ENCODE results near the gene HINT2.

DNA sequence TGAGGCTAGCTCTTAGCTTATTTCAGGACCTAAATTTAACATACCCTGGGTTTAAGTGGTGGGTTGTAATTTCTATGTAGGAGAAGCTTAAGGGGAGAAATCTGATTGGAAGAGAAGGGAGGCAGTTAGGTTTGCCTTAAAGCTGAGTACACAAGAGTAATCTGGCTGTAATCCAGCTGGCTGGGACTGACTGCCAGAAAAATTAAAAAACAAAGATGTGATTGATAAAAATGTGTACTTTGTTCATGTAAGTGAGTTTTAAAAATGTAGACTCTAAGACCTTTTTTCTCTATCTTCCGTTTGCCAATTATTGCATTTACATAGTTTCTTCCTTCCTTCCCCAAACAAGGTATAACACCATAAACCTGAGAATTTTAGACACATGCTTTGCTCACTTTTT lies 43.3 kb downstream of the HINT2 start:
- TF ChIP-seq, protein P1, sequence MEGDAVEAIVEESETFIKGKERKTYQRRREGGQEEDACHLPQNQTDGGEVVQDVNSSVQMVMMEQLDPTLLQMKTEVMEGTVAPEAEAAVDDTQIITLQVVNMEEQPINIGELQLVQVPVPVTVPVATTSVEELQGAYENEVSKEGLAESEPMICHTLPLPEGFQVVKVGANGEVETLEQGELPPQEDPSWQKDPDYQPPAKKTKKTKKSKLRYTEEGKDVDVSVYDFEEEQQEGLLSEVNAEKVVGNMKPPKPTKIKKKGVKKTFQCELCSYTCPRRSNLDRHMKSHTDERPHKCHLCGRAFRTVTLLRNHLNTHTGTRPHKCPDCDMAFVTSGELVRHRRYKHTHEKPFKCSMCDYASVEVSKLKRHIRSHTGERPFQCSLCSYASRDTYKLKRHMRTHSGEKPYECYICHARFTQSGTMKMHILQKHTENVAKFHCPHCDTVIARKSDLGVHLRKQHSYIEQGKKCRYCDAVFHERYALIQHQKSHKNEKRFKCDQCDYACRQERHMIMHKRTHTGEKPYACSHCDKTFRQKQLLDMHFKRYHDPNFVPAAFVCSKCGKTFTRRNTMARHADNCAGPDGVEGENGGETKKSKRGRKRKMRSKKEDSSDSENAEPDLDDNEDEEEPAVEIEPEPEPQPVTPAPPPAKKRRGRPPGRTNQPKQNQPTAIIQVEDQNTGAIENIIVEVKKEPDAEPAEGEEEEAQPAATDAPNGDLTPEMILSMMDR (IDR thresholded peaks at IDR 0.05), result no peak
- no peak for TF ChIP-seq POLR2AphosphoS5 (IDR thresholded peaks at IDR 0.05; ENCODE audit: insufficient read depth in 1 of 2, low read depth in 1 of 2)
- TF ChIP-seq POLR2A (IDR thresholded peaks at IDR 0.05), result no peak
